Activated T-cell treated with anti-CD3 and anti-CD28 coated beads for 1 hour (primary cell): ENCODE results near the gene DMAC2.
"Not testable (repeated sequence)": the region's sequence is repeated elsewhere in the genome, so short reads cannot be mapped to it uniquely, and the experiment has no call there.

Experiments used
- DNase-seq: peaks from one replicate; pipeline ENCODE4 v3.0.0-alpha.2; 2020; ENCODE audit warnings: low read depth

The DMAC2 gene

DNA sequence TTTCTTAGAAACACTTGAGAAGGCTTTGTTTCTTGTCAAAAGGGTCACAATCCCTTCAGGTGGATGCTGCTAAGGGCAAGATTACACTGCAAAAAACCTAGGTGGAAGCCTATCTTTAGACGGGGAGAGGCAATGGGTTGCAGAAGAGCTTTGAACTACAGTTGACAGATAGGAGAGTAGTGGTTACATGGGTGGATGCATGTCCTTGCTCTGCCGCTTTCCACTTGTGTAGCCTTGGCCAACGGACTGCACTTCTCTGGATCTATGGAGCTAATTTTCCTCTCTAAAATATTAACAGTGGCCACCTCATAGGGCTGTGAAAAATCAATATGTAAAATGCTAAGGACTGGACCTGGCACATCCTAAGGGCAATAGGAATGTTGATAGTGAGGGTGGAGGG lies 41.1 kb downstream of the DMAC2 start:
- no peak for DNase-seq

DNA sequence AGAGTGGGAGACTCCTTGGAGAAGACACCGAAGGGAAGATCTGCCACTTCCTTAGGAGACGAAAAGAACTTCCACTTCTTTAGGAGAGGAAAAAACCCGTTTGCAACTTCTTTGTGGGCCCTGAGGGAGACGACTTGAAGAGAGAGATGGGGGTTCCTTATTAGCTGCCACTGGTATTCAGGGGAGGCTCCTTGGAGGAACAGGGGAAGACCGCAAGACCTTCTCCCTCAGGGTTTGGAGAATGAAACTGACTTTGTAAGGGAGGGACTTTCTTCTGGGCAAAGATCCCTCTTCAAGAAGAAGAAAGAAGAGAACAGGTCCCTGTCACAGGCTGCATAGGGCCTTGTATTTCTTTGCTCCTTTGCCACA lies 41.7 kb downstream of the DMAC2 start:
- DNase-seq, result no peak

DNA sequence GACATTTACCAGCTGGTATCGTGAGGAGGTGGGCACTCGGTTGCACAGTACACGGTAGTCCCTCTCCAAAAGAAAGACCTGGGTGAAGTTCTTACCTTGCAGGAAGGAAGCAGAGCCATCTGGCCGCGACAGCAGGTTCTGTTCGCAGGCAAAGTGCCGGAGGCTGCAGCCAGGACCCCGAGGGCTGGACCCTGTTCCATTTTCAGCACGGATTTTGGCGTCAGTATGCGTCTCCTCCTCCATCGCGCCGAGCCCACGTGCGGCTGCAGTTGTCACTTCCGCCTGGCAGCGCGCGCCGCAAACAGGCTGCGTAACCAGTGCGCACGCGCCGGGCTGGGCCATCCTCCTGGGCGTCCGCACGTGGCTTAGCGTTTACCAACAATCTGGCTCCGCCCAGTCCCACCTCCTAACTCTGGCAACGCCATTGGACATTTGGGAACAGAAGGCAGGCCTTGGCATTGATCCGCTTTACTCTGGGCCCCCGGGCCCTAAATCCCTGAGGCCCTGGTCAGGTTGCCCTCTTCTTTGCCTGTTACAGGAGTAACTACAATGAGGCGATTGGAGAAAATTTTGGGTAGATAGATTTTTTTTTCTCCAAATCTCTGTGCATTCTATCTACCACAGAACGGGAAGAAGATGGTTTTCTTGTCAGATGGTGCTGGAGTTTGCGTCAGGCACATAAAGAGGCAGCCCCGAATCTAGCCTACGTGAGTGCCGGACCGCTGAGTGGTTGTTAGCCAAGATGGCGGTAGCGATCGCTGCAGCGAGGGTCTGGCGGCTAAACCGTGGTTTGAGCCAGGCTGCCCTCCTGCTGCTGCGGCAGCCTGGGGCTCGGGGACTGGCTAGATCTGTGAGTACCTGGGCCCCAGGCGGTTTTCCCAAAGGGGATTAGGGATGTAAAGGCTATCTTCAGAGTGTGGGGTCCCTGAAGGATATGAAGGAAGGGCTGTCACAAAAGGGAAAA lies 42.3 kb downstream of the DMAC2 start, which contains the start of the genes BCKDHA and EXOSC5:
Gene BCKDHA (plus strand): TSS at position 733 of the 964 bp plus-strand sequence. CDS start 10 bp downstream, at position 743.
Gene EXOSC5 (minus strand): TSS at position 274 of the 964 bp plus-strand sequence. CDS start 31 bp downstream, at position 243.
- DNase-seq, result peak; percentile 99

DNA sequence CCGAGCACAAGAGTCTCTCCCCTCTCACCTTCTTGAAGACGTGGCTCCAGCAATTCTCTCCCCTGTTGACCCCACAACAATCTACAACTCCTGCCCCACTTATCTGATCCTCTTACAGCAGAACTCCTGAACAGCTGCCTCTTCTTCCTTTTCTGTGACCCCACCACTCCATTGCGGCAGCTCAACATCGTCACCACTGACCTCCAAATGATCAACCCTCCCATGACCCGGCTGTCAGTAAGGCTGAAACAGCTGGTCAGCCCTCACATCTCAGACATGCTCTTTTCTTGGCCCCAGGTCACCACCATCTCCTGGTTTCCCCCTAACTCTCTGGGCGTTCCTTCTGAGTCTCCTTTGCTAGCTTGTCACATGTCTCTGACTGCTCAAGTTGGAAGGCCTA lies 44.4 kb downstream of the DMAC2 start:
- DNase-seq, result no peak

DNA sequence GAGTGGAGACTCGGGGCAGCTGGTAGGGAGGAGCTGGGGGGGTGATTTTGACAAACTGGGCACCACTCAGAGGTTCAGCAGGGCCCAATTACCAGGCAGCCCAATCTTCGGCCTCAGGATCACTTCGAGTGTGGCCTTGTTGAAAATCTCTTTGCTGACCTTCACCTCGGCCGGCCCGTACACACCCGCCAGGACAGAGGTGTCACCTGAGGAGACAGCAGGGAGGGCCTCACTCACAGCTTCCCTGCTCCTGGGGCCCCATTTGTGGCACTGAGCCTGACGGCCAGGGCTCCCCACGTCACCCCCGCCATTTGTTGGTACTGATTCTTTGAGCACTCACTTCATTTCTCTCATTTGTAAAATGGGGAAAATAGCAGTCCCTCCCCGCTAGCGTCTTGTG lies 46.9 kb downstream of the DMAC2 start:
- no peak for DNase-seq

DNA sequence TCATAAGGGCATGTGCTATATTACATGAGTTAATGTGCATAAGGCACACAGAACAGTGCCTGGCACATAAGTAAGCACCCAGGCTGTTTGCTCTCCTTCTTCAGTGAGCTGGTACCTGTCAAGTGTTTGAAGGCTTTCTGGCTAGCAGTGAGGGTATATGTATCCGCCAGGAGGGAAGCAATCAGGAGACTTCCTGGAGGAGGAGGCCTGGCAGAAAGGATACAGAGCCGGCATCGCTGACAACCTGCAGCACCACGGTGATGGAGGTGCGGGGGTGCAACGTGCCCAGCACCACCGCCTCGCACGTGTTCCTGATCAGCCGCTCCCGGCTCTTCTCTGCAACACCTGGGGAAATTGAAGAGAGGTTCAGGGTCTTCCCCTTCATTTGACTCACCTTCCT lies 48.1 kb downstream of the DMAC2 start:
- DNase-seq, result no peak

DNA sequence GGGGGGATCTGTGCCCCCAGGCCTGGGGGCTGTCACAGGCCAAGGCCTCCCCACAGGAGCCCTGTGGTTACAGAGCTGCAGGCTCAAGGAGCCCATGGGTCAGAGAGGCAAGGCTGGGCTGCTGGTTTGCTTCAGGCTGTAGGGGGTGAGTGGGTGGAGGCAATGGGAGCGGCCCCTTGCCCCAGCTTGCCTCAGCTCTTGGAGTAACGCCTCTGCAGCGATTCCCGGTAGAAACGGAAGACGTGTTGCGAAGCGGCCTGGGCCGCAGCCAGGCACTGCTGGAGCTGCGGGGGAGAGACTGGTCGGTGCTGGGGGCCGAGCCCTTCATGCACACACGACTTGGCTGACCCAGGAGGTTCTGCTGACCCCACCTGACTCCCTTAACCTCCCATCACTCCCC lies 53.3 kb downstream of the DMAC2 start:
- no peak for DNase-seq

- DNase-seq, result no peak
Observed at GRCh38 chr19:41384351-41384750, 55.4 kb downstream of the DMAC2 start.

DNA sequence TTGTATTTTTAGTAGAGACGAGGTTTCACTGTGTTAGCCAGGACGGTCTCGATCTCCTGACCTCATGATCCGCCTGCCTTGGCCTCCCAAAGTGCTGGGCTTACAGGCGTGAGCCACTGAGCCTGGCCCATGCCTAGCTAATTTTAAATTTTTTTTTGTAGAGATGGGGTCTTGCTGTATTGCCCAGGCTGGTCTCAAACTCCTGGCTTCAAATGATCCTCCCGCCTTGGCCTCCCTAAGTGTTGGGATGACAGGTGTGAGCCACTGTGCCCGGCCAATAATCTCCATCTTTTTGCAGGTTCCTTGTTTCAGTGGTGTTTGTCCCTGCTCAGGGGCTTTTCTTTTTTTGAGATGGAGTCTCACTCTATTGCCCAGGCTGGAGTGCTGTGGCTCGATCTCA lies 58.2 kb downstream of the DMAC2 start:
- not testable (repeated sequence) for DNase-seq
